HL-60/S4 (cell line): ENCODE results near the gene ZNF579.

Experiments
- in situ Hi-C: fragments of 300-500 bp; cut with MboI; formaldehyde crosslinking; loops from 2 replicates; pipeline ENCODE4 v1.14.3; 2022; ENCODE audit warnings: low sequenced_read_pairs

The ZNF579 gene

GRCh38 chr19:55613930-55614710 is 33.5 kb upstream of the ZNF579 start:
- in situ Hi-C loops: no loop called here

DNA sequence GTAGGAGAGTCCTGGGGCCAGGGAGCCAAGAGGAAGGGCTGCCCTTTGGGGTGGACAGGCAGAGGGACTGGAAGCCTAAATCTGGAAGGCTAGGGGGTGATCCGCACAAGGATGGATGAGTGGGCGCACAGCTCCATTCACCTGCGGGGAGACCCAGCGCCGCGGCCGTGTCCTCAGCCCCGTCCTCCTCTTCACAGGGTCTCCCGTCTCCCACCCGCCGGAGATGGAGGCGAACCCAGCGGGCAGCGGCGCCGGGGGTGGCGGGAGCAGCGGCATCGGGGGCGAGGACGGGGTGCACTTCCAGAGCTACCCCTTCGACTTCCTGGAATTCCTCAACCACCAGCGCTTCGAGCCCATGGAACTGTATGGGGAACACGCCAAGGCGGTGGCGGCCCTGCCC is 32.7 kb upstream of the ZNF579 start:
- in situ Hi-C loops: no loop called here

DNA sequence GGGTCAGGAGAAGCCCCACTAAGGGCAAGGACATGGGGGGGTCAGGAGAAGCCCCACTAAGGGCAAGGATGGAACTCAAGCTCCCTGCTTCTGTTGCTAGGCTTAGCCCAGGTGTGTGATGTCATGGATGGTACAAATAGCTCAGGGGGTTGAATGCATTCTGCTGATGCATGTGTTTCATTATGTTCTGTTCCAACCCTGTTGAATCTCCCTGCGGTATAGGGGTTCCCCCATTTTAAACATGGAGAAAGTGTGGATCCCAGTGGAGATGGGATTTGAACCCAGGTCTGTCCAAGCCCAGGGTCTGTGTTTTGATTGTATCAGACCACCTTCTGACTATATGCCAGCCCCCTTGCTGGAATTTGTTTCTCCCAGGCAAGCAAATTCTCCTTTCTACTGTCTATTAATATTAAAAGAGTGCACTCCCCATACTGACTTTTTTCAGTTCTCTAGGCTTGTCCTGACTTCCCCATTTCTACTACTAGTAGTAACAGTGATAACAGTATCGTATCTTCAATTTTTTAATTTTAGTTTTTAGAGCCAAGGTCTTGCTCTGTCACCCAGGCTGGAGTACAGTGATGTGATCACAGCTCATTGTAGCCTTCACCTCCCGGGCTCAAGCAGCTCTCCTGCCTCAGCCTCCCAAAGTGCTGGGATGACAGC is 31.5 kb upstream of the ZNF579 start:
- in situ Hi-C loops: no loop called here

DNA sequence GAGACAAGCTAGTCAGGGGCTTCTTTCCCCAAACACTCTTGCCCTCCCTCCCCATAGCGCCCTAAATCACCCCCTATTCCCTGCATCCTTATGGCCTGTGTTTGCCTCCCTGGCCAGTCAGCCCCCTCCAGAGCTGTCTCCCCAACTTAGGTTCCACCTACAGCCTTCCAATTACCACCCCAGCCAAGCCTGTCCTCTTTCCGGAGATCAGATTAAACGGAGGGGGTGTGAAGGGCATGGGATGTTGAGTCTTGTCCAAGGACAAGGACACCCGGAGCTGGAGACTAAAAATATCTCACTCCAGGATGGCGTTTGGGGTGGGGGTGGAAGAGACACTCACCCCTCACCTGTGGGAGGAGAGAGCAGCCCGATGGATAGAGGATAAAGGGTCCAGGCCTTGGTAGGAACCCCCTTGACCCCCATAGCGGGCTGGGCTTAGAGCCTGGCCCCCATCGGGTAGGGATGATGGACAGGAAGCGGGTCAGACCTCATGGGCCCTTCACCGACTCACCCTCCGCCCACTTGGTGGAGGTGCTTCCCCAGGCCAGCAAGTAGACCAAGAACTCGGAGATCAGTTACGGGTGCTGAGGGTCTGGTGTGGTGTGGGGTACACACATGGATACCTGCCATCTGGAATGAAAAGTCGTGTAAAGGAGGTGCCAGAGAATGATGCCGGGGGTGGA is 30.8 kb upstream of the ZNF579 start:
- in situ Hi-C loops: no loop called here

DNA sequence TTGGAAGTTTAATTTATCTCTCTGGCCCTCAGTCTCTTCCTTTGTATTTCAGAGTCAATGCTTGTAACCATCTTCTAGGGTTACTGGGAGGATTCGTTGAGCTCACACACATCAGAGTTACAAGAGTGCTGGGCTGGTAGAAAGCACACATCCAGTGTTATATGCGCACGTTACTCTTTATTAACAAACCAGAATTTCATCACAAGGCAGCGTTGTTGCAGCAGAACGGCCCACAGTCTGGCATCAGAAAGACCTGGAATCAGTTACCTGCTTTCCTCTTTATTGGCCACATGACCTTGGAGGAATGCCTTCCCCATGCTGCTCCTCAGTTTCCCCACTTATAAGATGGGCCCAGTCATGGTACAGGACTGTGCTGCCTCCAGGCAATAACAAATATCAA is 28.7 kb upstream of the ZNF579 start:
- in situ Hi-C loops: no loop called here

DNA sequence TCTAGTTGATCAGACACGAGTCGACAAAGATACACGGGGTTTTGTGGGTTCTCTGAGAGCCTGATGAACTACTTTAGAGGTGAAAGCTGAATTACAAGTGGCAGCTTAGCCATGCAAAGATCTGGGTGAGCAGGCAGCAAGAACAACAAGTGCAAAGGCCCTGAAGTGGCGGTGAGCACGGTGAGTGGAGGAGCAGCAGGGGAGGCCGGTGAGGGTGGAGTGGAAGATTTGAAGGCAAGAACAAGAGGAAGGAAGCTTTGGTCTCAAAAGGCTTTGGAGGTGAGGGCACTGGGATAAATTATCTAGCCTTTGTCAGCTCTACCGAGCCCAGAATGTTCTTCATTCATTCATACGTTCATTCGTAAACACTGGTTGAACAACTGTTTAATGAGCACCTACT is 26.2 kb upstream of the ZNF579 start:
- in situ Hi-C loops: no loop called here

DNA sequence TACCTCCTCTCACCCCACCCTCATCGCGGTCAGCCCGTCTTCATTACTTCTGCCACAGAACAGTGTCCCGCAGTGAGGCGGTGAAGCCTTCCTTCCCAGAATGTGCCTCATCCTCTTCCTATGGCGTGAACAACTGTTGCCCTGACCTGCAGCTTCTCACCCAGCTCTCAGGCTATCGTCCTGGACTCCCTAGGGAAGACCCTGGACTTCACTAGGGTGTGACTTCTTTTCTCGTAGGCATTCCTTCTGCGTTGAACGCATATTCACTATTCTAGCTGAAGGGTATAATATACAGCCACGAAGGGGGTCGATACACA is 25.8 kb upstream of the ZNF579 start:
- in situ Hi-C loops: no loop called here

- in situ Hi-C loops: no loop called here
Observed at GRCh38 chr19:55605637-55606470, 25.2 kb upstream of the ZNF579 start, which contains the start of gene ZNF865. TSS of gene ZNF865 (plus strand) at chr19:55605647. CDS start at chr19:55613619, 7,972 bp downstream.

DNA sequence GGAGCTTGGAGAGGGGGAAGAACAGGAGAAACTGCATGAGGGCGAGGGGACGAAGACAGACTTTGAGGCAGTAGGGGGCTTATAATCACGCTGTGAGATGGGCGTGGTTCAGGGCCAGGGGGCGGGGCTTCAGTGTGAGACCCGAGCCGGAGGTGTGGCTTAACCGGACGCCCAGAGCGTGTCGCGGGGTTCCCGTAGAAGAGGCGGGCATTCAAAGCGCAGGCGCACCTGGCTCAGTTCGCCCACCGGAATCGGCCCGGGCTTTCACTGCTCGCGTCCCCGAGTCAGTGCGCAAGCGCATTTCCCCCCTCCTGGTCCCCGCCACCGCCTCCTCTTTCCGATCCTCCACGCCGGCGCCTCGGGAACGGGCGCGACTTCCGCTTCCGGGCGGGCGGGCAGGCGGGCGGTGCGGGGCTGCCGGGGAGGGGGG is 24.6 kb upstream of the ZNF579 start:
- in situ Hi-C loops: no loop called here

DNA sequence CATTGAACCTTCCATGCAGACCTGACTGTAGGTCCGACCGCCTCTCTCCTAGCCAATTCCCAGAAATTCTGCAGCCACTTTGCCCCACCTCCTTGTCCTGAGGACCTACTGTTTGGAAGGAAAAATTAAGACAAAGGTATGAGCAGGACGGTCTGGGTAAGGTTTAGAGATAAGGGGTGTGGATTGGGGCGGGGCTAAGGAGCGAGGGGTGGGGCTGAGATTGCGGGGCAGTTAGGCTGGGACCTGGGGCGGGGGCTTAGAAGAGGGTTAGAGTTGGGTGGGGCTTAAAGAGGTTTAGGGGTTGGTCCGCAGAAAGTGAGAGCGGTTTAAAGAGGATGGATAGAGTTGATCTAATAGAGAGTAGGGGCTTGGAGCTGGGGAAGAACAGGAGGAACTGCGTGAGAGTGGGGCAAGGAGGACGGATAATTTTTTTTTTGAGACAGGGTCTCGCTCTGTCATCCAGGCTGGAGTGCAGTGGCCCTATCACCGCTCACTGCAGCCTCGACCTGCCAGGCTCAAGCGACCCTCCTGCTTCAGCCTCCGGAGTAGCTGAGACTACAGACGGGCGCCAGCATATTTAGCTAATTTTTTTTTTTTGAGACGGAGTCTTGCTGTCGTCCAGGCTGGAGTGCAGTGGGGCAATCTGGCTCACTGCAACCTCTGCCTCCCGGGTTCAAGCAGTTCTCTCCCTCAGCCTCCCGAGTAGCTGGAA is 23.1 kb upstream of the ZNF579 start:
- in situ Hi-C loops: no loop called here

- in situ Hi-C loops: no loop called here
Observed at GRCh38 chr19:55603115-55603514, 22.5 kb upstream of the ZNF579 start.

DNA sequence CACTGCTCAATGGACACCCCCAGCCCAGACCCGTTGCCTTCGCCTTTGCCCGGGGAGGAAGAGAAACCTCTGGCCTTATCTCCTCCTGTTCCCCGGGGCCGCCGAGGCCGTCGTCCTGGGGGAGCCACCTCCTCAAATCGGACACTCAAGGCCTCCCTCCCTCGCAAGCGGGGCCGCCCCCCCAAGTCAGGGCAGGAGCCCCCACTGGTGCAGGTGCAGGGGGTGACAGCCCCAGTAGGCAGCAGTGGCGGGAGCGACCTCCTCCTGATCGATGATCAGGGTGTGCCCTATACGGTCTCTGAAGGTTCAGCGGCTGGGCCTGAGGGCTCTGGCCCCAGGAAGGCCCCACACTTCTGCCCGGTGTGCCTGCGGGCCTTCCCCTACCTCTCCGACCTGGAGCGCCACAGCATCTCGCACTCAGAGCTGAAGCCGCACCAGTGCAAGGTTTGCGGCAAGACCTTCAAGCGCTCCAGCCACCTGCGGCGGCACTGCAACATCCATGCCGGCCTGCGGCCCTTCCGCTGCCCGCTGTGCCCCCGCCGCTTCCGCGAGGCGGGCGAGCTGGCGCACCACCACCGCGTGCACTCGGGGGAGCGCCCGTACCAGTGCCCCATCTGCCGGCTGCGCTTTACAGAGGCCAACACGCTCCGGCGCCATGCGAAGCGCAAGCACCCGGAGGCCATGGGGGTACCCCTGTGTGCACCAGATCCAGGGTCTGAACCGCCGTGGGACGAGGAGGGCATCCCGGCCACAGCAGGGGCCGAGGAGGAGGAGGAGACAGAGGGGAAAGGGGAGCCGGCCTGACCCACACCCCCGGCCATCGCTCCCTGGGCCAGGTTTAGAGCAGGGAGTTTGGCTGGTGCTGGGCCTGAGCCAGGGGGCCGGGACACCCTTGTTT is 21.7 kb upstream of the ZNF579 start:
- in situ Hi-C loops: no loop called here

GRCh38 chr19:55601084-55601483 is 20.4 kb upstream of the ZNF579 start:
- in situ Hi-C loops: no loop called here

DNA sequence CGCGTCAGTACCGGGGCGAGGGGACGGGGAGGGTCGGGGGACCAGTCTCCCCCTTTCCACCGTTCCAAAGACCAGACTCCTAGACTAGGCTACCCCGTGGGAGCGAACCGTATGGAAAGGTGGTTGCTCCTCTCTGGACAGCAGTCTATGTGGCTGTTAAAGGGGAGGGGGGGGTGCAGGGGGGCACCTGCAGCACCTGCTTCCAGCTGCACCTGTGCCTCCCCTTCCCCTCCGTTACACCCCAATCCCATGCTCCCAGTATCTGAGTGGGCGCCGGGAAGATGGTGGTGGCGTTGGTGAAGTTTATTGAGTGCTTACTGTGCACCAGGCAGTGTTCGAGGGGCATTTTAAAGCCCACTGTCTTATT is 20.0 kb upstream of the ZNF579 start:
- in situ Hi-C loops: no loop called here

- in situ Hi-C loops: no loop called here
Observed at GRCh38 chr19:55599842-55600661, 19.4 kb upstream of the ZNF579 start, which contains the start of gene ZNF524. TSS of gene ZNF524 (plus strand) at chr19:55600288. CDS start at chr19:55602113, 1,825 bp downstream.

- in situ Hi-C loops: no loop called here
Observed at GRCh38 chr19:55599468-55599841, 18.8 kb upstream of the ZNF579 start, which contains the start of gene FIZ1. TSS of gene FIZ1 (minus strand) at chr19:55599517. CDS start at chr19:55597865, 1,652 bp downstream.

DNA sequence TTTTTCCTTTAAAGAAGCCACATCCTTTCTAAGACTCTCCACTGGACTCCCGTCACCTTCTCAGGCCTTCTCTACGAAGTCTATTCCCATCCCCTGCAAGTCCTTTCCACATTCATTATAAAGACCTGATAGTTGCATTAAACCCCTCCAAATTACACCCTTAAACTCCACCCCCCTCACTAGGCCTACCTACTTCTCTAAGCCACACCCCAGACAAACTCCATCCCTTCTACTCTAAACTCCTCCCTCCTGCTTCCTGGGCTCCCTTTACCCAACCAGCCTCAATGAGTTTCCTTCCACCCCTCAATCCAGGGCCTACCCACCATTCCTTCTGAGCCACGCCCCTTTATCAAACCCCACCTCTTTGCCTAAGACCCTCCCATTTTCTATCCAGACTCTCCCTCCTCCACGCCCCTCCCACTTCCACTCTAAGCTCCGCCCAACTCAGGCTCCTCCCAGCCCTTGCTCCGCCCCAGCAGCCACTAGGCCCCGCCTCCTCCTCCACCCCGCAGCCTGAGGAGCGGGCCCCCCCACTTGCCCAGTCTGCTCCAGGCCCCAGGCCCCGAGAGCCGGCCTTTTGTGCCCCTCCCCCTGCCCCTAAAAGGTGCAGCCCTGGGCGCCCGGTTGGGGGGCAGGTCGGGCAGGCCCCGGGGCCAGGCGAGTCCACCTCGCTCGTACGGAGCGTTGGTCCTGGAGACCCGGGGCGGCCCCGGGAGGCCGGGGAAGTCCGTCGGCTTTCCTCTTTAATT is 18.2 kb upstream of the ZNF579 start:
- in situ Hi-C loops: no loop called here

DNA sequence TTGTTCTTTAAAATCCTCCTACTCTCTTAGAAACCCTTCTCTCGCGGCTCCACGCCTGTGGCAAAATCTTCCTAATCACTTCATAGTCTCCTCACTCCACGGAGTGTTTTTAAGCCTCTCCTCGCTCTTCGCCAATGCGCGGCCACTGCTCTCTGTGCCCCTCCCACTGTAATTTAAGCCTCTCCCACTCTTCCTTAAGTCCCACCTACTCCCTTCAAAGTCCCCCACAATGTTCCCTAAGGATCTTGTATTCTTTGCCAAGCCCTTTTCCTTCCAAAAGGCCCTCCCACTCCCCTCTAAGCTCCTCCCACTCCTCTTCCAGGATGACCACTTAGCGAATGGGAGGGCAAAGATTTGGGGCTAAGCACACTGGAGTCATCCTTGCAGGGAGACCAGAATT is 17.4 kb upstream of the ZNF579 start:
- in situ Hi-C loops: no loop called here
